Neural progenitor cell (in vitro differentiated cells): ENCODE results near the gene GOLGA1. TPM values are rescaled to one million over a fixed set of nuclear protein-coding genes. Genes with fewer than 3 reads are reported as not detected.

Experiments
- DNase-seq: peaks from one replicate; pipeline ENCODE4 v3.0.0-alpha.2; 2016; ENCODE audit warnings: low spot score
- H2AFZ ChIP-seq: fragments of 200-600 bp; sonication (generic); replicated peaks from 2 replicates; pipeline ENCODE4 v1.6.1; 2016; ENCODE audit warnings: antibody characterized with exemption
- H3F3A ChIP-seq: fragments of 200-600 bp; sonication (generic); 2 replicates; pipeline ENCODE4 v1.6.1; 2016; ENCODE audit warnings: antibody characterized with exemption, low read depth
- H3K27ac ChIP-seq: fragments of 200-600 bp; sonication (generic); 2 replicates; pipeline ENCODE4 v1.5.1; 2016; ENCODE audit warnings: mild to moderate bottlenecking
- H3K27me3 ChIP-seq: fragments of 200-600 bp; sonication (generic); 2 replicates; pipeline ENCODE4 v1.6.1; 2016; ENCODE audit warnings: mild to moderate bottlenecking, moderate library complexity
- H3K36me3 ChIP-seq: fragments of 200-600 bp; sonication (generic); 2 replicates; pipeline ENCODE4 v1.5.1; 2016
- H3K4me1 ChIP-seq: fragments of 200-600 bp; sonication (generic); 2 replicates; pipeline ENCODE4 v1.6.1; 2016; ENCODE audit warnings: mixed run types
- H3K4me2 ChIP-seq: fragments of 200-600 bp; sonication (generic); 2 replicates; pipeline ENCODE4 v1.6.1; 2016
- H3K4me3 ChIP-seq: fragments of 200-600 bp; sonication (generic); 2 replicates; pipeline ENCODE4 v1.5.1; 2016
- H3K79me2 ChIP-seq: fragments of 200-600 bp; sonication (generic); 2 replicates; pipeline ENCODE4 v1.6.1; 2016; ENCODE audit warnings: low read depth
- H3K9ac ChIP-seq: fragments of 200-600 bp; sonication (generic); 2 replicates; pipeline ENCODE4 v1.6.1; 2016
- H3K9me3 ChIP-seq: fragments of 200-600 bp; sonication (generic); 2 replicates; pipeline ENCODE4 v1.5.1; 2016; ENCODE audit warnings: low read depth
- H4K20me1 ChIP-seq: fragments of 200-600 bp; sonication (generic); 2 replicates; pipeline ENCODE4 v1.6.1; 2016; ENCODE audit warnings: low read depth
- H3K27ac Mint-ChIP-seq: 3 replicates; pipeline ENCODE4 v1.8.0; 2021; ENCODE audit warnings: mixed read lengths
- H3K27me3 Mint-ChIP-seq: 2 replicates; pipeline ENCODE4 v1.8.0; 2022; ENCODE audit warnings: low read depth, mild to moderate bottlenecking, inconsistent platforms, moderate library complexity, mixed read lengths; ENCODE audit not compliant: insufficient read depth
- H3K36me3 Mint-ChIP-seq: 3 replicates; pipeline ENCODE4 v1.8.0; 2021; ENCODE audit warnings: mixed read lengths
- H3K4me1 Mint-ChIP-seq: 3 replicates; pipeline ENCODE4 v1.8.0; 2021; ENCODE audit warnings: mixed read lengths
- H3K4me3 Mint-ChIP-seq: 3 replicates; pipeline ENCODE4 v1.8.0; 2021; ENCODE audit warnings: mild to moderate bottlenecking, moderate library complexity, mixed read lengths
- H3K9me3 Mint-ChIP-seq: 3 replicates; pipeline ENCODE4 v1.8.0; 2020; ENCODE audit warnings: mixed read lengths
- EZH2 ChIP-seq: fragments of 200-600 bp; sonication (generic); IDR thresholded peaks from 2 replicates; pipeline ENCODE4 v1.6.1; 2017; ENCODE audit warnings: antibody characterized with exemption, mild to moderate bottlenecking, moderate library complexity
- EZH2phosphoT487 ChIP-seq: fragments of 200-600 bp; sonication (generic); IDR thresholded peaks from 2 replicates; pipeline ENCODE4 v1.6.1; 2017; ENCODE audit warnings: antibody characterized with exemption
- total RNA-seq: library from RNA; depleted of rRNA; stranded (reverse); fragments of >200 nt; gene quantifications from 2 replicates; pipeline ENCODE4 v1.2.3, GENCODE V29; 2015; ENCODE audit warnings: low replicate concordance
- TF ChIP-seq, protein P1 (sequence below): fragments of 200-600 bp; sonication (generic); IDR thresholded peaks from 2 replicates; pipeline ENCODE4 v1.5.1; 2017; ENCODE audit warnings: antibody characterized with exemption, mild to moderate bottlenecking

GOLGA1 gene
- total RNA-seq, 1 donor from 2014 or later, result 17.8 TPM

DNA sequence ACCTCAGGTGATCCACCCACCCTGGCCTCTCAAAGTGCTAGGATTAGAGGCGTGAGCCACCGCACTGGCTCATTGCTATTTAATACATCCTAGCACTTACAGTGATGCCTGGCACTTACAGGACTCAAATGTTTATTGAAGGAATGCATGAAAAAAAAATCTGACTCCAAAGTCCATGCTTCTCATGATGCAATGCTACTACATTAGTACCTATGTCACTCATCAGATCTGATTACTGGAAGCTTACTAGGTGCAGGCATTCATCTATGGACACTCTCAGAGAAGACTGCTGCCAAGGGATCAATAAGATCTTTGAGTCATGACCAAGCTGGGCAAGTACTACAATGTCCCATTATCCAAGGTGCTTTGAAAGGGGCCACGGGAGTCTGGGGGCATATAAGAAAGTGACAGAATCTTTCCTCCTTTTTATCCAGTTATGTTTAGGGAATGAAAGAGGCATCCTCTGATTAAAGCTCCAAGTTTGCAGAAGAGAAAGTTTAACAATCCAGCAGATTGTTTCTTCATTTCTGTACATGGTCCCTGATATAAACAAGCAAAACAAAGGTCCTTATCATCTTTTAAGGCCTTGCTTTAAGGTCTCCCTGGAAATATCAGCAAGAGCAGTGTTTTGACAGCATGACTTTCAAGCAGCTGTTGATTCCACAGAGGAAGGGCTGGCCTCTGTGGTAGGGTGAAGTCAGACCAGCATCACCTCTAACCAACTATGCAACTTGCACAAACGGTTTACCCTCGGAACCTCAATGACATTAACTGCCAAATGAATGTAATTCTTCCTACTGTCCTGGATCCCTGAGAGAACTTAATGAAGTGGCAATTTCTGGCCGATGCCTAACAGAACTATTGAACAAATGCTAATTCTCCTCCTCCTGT is 43.1 kb downstream of the GOLGA1 start:
- peaks cover 25% of the 10 kb centered on the region for H3K36me3 Mint-ChIP-seq
- Histone ChIP-seq H2AFZ (no peak overlapping the region), H3K4me3 (no peak overlapping the region), H4K20me1 (no peaks in the 10 kb centered on the region), H3K79me2 (no peaks in the 10 kb centered on the region), H3K36me3 (no peaks in the 10 kb centered on the region), H3K27me3 (no peaks in the 10 kb centered on the region), H3K4me2 (no peak overlapping the region), H3K9me3 (no peaks in the 10 kb centered on the region), H3K4me1 (no peaks in the 10 kb centered on the region), H3K9ac (peak overlapping the region; percentile 1), H3K27ac (no peak overlapping the region), H3F3A (no peaks in the 10 kb centered on the region)
- no peaks in the 10 kb centered on the region for H3K4me1 Mint-ChIP-seq
- H3K27me3 Mint-ChIP-seq, result peaks cover 4% of the 10 kb centered on the region
- TF ChIP-seq, protein P1, sequence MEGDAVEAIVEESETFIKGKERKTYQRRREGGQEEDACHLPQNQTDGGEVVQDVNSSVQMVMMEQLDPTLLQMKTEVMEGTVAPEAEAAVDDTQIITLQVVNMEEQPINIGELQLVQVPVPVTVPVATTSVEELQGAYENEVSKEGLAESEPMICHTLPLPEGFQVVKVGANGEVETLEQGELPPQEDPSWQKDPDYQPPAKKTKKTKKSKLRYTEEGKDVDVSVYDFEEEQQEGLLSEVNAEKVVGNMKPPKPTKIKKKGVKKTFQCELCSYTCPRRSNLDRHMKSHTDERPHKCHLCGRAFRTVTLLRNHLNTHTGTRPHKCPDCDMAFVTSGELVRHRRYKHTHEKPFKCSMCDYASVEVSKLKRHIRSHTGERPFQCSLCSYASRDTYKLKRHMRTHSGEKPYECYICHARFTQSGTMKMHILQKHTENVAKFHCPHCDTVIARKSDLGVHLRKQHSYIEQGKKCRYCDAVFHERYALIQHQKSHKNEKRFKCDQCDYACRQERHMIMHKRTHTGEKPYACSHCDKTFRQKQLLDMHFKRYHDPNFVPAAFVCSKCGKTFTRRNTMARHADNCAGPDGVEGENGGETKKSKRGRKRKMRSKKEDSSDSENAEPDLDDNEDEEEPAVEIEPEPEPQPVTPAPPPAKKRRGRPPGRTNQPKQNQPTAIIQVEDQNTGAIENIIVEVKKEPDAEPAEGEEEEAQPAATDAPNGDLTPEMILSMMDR, result no peak
- TF ChIP-seq EZH2phosphoT487 (no peak), EZH2 (no peak)
- no peaks in the 10 kb centered on the region for H3K9me3 Mint-ChIP-seq
- no peak overlapping the region for H3K27ac Mint-ChIP-seq
- no peak overlapping the region for H3K4me3 Mint-ChIP-seq
- no peak for DNase-seq

DNA sequence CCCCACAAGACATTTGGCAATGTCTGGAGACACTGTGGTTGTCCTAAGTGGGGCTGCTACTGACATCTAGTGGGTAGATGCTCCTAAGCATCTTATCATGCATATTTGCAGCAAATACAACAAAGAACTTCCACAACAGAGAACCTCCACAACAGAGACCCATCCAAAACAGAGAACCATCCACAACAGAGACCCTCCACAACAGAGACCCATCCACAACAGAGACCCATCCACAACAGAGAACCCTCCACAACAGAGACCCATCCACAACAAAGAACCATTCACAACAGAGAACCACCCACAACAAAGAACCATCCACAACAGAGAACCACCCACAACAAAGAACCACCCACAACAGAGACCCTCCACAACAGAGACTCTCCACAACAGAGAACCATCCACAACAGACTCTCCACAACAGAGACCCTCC is 46.1 kb downstream of the GOLGA1 start:
- peak; percentile 55 for DNase-seq
- no peaks in the 10 kb centered on the region for H3K9me3 ChIP-seq
- TF ChIP-seq EZH2, result no peak
- TF ChIP-seq EZH2phosphoT487, result no peak
- TF ChIP-seq, protein P1, result peak; percentile 47
- H3K4me1 Mint-ChIP-seq, result no peaks in the 10 kb centered on the region
- H3K27me3 ChIP-seq, result no peaks in the 10 kb centered on the region
- H3K27ac Mint-ChIP-seq, result no peak overlapping the region
- no peaks in the 10 kb centered on the region for H3K4me1 ChIP-seq
- no peaks in the 10 kb centered on the region for H3K9me3 Mint-ChIP-seq
- no peaks in the 10 kb centered on the region for H3K79me2 ChIP-seq
- no peaks in the 10 kb centered on the region for H4K20me1 ChIP-seq
- no peaks in the 10 kb centered on the region for H3F3A ChIP-seq
- peaks cover 4% of the 10 kb centered on the region for H3K27me3 Mint-ChIP-seq
- no peak overlapping the region for H3K27ac ChIP-seq
- no peaks in the 10 kb centered on the region for H3K36me3 ChIP-seq
- no peak overlapping the region for H3K9ac ChIP-seq
- peaks cover 28% of the 10 kb centered on the region for H3K36me3 Mint-ChIP-seq
- no peak overlapping the region for H3K4me2 ChIP-seq
- no peak overlapping the region for H3K4me3 ChIP-seq
- no peak overlapping the region for H3K4me3 Mint-ChIP-seq
- no peak overlapping the region for H2AFZ ChIP-seq

DNA sequence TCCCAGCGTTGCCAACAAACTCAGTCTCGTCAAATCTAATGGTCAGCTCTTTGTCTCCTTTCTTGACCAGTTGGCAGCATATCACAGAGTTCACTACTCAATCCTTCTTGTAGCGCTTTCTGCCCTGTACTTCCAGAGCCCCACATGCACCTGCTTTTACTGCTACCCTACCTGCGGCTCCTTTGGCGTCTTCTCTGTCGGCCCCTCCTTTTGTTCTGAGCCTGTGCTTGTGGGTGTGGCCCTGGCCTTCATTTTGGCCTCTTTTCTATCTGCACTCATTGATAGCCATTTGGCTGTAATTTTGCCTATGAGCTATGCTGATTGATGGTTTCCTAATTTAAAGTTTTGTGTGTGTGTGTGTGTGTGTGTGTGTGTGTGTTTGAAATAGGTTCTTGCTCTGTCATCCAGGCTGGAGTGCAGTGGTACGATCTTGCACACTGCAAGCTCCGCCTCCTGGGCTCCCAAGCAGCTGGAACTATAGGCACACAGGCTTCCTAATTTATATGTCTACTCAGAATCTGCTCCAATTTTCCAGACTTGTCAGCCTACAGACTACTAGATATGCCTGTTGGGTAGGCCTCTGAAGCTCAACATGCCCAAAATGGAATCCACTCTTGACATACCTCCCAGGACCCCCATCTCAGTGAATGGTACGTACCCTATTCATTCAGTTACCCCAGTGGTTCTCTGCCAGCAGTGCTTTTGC is 46.7 kb downstream of the GOLGA1 start:
- no peak overlapping the region for H3K9ac ChIP-seq
- H3K9me3 ChIP-seq, result no peaks in the 10 kb centered on the region
- H3K27ac Mint-ChIP-seq, result no peak overlapping the region
- no peak overlapping the region for H3K27ac ChIP-seq
- no peak for TF ChIP-seq EZH2phosphoT487
- TF ChIP-seq, protein P1, result no peak
- TF ChIP-seq EZH2, result no peak
- H3K4me2 ChIP-seq, result no peak overlapping the region
- peaks cover 4% of the 10 kb centered on the region for H3K27me3 Mint-ChIP-seq
- H3F3A ChIP-seq, result no peaks in the 10 kb centered on the region
- no peaks in the 10 kb centered on the region for H3K27me3 ChIP-seq
- no peaks in the 10 kb centered on the region for H3K9me3 Mint-ChIP-seq
- no peaks in the 10 kb centered on the region for H3K4me1 Mint-ChIP-seq
- no peak overlapping the region for H2AFZ ChIP-seq
- no peaks in the 10 kb centered on the region for H4K20me1 ChIP-seq
- H3K36me3 ChIP-seq, result no peaks in the 10 kb centered on the region
- peaks cover 31% of the 10 kb centered on the region for H3K36me3 Mint-ChIP-seq
- no peaks in the 10 kb centered on the region for H3K79me2 ChIP-seq
- H3K4me1 ChIP-seq, result no peaks in the 10 kb centered on the region
- no peak overlapping the region for H3K4me3 Mint-ChIP-seq
- no peak overlapping the region for H3K4me3 ChIP-seq
- DNase-seq, result no peak
